ENCODE measurements around the gene F2. TPM values are rescaled to one million over a fixed set of nuclear protein-coding genes. Genes with fewer than 3 reads are reported as not detected.

The F2 gene
- total and polyA plus RNA-seq, 7 donors = 0.04 to 0.56 (median 0.21) TPM; not detected in 3

DNA sequence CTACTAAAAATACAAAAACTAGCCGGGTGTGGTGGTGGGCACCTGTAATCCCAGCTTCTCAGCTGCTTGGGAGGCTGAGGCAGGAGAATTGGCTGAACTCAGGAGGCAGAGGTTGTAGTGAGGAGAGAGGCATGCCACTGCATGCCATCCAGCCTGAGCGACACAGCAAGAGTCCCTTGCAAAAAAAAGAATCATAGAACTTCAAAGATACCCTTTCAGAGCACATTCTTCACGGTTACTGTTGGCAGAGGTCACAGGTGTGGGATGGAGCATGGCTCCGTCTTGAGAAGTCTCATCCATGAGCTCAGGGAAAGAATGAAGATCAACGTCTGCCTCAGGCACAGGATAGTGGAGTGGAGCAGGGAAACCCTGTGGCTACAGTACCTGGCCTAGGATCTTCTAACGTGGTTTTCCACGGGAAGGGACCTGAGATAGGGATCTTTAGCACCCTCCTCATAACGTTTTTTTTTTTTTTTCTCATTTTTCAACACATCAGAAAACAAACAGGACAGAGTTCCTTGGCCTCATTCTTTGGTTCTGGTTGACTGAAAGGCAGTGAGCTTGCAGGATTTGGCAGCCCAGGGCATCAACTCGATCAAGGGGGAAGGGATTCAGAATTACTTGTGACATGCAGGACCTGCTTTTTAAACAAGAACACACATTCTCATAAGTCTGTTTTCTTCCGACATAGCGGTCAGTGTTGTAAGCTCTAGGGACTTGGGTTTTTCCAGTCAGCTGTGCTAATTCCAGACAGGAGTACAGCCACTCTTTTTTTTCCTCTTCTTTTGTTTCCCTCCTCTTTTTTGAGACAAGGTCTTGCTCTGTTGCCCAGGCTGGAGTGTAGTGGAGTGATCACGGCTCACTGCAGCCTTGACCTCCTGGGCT lies 22.8 kb downstream of the F2 start:
- ATAC-seq (peak in 1 of 4 donors; percentile 37), DNase-seq (no peak)
- 64 to 76% (median 64%) methylated on average over 12 of the region's 12 CpGs for WGBS, 3 donors
- peaks cover 14 to 61% of the 10 kb centered on the region in 2 donors for H3K36me3 ChIP-seq (ENCODE audit: insufficient read depth in 1 of 2, low read depth in 1 of 2)
- H3K4me3 ChIP-seq = no peak overlapping the region
- H3K9me3 ChIP-seq = no peaks in the 10 kb centered on the region
- H3K27ac ChIP-seq = no peak overlapping the region
- no peaks in the 10 kb centered on the region for H3K4me1 ChIP-seq
- TF ChIP-seq, protein P1, sequence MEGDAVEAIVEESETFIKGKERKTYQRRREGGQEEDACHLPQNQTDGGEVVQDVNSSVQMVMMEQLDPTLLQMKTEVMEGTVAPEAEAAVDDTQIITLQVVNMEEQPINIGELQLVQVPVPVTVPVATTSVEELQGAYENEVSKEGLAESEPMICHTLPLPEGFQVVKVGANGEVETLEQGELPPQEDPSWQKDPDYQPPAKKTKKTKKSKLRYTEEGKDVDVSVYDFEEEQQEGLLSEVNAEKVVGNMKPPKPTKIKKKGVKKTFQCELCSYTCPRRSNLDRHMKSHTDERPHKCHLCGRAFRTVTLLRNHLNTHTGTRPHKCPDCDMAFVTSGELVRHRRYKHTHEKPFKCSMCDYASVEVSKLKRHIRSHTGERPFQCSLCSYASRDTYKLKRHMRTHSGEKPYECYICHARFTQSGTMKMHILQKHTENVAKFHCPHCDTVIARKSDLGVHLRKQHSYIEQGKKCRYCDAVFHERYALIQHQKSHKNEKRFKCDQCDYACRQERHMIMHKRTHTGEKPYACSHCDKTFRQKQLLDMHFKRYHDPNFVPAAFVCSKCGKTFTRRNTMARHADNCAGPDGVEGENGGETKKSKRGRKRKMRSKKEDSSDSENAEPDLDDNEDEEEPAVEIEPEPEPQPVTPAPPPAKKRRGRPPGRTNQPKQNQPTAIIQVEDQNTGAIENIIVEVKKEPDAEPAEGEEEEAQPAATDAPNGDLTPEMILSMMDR (IDR thresholded peaks at IDR 0.05) = no peak
- H3K27me3 ChIP-seq (ENCODE audit: insufficient read depth in 3 of 3, low read length in 2 of 3) = no peaks in the 10 kb centered on the region
- intact Hi-C loops (cut with DNase I) = no loop called here

DNA sequence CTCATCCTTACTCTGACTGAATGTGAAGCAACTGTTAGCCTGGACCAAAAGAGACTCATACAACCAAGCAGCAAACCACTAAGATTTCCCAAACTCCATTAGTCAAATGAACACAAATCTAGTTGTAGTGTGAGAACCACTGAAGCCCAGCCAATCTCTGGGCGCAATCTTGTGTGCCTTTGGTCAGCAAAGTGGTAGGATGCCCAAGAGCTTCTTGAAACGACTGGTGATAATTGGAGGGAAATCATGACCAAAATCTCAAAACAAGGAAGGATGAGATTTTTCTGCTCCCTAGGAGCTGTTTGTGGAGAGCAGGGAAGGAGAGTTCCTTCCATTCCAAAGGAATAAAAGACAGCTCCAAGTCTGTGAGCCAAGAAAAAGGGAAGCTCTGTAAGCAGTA lies 24.0 kb downstream of the F2 start:
- H3K9me3 ChIP-seq = no peaks in the 10 kb centered on the region
- WGBS, 3 donors = 82 to 91% (median 85%) methylated on average over 2 of the region's 2 CpGs
- H3K27me3 ChIP-seq (ENCODE audit: insufficient read depth in 3 of 3, low read length in 2 of 3) = no peaks in the 10 kb centered on the region
- TF ChIP-seq, protein P1 (IDR thresholded peaks at IDR 0.05) = no peak
- no peak for ATAC-seq
- intact Hi-C loops (cut with DNase I) = no loop called here
- no peak overlapping the region for H3K27ac ChIP-seq
- DNase-seq = no peak
- H3K4me3 ChIP-seq = no peak overlapping the region
- H3K4me1 ChIP-seq = no peaks in the 10 kb centered on the region
- H3K36me3 ChIP-seq (ENCODE audit: insufficient read depth in 1 of 2, low read depth in 1 of 2) = peaks cover 14 to 73% of the 10 kb centered on the region in 2 donors

DNA sequence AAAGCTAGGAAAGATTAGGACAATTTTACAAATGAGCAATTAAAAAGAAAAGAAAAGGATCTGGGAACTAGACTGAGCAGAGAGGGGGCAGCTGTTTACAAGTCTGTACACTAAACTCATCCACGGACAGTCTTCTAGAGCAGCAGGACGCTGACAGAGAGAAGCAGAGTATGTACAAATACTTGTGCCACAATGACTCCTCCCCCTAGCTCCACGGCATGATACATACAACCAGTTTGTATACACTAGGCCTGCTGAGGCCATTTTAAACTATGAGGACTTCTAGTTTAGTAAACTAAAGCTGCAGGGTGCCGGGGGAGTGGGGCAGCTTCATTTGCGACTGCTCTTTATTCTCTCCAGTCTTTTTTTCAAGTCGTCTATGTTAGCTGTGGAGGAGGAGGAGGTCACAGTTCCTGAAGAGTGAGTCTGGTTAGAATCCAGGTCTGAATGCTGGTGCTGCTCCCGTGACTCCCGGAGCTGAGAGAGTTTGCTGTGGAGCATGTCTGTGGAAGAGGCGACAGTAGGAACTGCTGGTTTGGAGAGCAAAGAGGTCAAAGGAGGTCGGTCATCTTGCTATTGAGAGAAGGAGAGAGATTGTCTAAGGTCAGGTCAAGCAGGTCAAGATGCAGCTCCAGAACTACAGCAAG lies 24.8 kb downstream of the F2 start:
- intact Hi-C loops (cut with DNase I) = no loop called here
- peaks cover 14 to 81% of the 10 kb centered on the region in 2 donors for H3K36me3 ChIP-seq (ENCODE audit: insufficient read depth in 1 of 2, low read depth in 1 of 2)
- WGBS, 3 donors = 83 to 86% (median 85%) methylated on average over 10 of the region's 10 CpGs
- TF ChIP-seq, protein P1 (IDR thresholded peaks at IDR 0.05) = no peak
- H3K27me3 ChIP-seq (ENCODE audit: insufficient read depth in 3 of 3, low read length in 2 of 3) = no peaks in the 10 kb centered on the region
- H3K9me3 ChIP-seq = no peaks in the 10 kb centered on the region
- H3K4me1 ChIP-seq = no peaks in the 10 kb centered on the region
- no peak overlapping the region for H3K27ac ChIP-seq
- no peak overlapping the region for H3K4me3 ChIP-seq
- DNase-seq = no peak
- ATAC-seq = no peak

DNA sequence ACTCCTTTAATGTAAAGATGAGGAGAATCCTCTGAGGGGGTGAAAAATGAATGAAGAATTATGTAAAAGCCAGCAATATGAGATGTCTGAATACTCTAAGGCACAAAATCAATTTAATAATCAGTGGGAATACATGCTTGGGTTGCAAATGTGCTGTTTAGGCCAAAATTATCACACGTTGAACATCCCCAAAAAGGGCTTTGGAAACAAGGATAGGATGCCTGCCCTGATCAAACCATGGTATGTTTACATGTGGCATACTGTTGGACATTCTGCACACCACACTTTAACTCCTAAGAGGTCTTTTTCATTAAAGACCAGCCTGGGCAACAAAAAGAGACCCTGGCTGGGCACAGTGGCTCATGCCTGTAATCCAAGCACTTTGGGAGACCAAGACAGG lies 26.3 kb downstream of the F2 start:
- no peaks in the 10 kb centered on the region for H3K27me3 ChIP-seq (ENCODE audit: insufficient read depth in 3 of 3, low read length in 2 of 3)
- WGBS, 3 donors = 61 to 72% (median 68%) methylated on average over 1 of the region's 1 CpG
- no peaks in the 10 kb centered on the region for H3K4me1 ChIP-seq
- intact Hi-C loops (cut with DNase I) = no loop called here
- TF ChIP-seq, protein P1 (IDR thresholded peaks at IDR 0.05) = no peak
- H3K27ac ChIP-seq = no peak overlapping the region
- H3K9me3 ChIP-seq = no peaks in the 10 kb centered on the region
- no peak overlapping the region for H3K4me3 ChIP-seq
- H3K36me3 ChIP-seq (ENCODE audit: insufficient read depth in 1 of 2, low read depth in 1 of 2) = peaks cover 12 to 96% of the 10 kb centered on the region in 2 donors
- DNase-seq (no peak), ATAC-seq (no peak)
